ENCODE data around the gene HSPB7.

- TF ChIP-seq CTCF (tag by site-specific recombination; IDR thresholded peaks at IDR 0.05) (no peak), ZFP41 (tag by site-specific recombination; IDR thresholded peaks at IDR 0.05; ENCODE audit: borderline replicate concordance) (no peak), SP2 (tag by site-specific recombination; IDR thresholded peaks at IDR 0.05) (no peak), ZNF670 (tag by site-specific recombination; IDR thresholded peaks at IDR 0.05; ENCODE audit: low read depth) (no peak), ZNF24 (tag by site-specific recombination; IDR thresholded peaks at IDR 0.05) (no peak), ZFHX2 (tag by site-specific recombination; conservative IDR thresholded peaks at IDR 0.05) (no peak), SETDB1 (IDR thresholded peaks at IDR 0.05; ENCODE audit: insufficient read length, low read length) (no peak)
Measured at GRCh38 chr1:16013220-16013907, 4.5 kb downstream of the HSPB7 start.

All from HEK293 (cell line).